ENCODE data around the gene SYNM.

SYNM gene

GRCh38 chr15:99084965-99085364 is 19.9 kb upstream of the SYNM start:
- no peak for DNase-seq (ENCODE audit: low spot score)

DNA sequence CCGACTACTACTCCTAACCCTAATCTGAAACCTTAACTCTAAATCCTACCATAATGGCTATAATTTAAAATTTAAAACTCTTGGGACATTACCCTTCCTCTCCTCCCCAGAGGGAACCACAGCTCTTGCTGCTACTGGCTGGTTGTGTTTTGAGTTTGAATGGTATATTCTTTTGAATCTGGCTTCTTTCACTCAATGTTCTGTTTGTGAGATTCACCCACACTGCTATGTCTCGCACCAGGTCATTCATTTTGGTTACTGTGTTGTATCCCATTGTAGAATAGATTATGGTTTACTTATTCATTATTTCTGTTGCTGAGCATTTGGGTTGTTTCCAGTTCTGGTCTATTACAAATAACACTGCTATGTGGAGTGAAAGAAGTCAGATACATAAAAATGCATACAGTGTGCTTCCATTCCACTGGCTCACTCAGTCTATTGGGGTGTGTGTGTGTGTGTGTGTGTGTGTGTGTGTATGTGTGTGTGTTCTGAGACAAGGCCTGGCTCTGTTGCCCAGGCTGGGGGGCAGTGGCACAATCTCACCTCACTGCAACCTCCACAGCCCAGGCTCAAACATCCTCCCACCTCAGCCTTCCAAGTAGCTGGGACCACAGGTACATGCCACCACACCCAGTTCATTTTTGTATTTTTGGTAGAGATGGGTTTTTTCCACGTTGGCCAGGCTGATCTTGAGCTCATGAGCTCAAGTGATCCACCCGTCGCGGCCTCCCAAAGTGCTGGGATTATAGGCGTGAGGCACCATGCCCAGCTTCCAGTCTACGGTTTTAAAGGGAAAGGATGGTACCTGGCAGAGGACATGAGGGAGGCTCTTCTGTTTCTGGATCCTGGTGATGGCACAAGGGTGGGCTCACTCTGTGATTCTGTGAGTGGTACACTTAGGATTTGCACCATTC is 19.2 kb upstream of the SYNM start:
- DNase-seq (ENCODE audit: low spot score) = no peak

DNA sequence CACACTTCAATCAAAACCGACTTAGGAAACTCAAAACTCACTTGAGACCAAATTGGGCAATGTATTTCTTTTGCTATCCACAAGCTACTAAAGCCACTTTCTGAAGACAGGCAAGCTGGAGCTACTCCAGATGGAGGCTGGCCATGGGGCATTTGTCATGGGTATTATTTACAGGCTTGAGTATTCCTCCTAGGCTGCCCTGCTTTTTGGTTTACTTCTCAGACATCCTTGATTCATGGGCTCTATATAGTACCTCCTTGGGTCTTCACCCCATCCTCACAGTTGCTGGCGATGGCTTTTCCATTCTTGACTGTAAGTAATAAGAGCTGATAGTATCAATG is 18.6 kb upstream of the SYNM start:
- no peak for DNase-seq (ENCODE audit: low spot score)

- DNase-seq (ENCODE audit: low spot score) = no peak
These were observed 17.4 kb upstream of the SYNM start for GRCh38 chr15:99087405-99087943.

DNA sequence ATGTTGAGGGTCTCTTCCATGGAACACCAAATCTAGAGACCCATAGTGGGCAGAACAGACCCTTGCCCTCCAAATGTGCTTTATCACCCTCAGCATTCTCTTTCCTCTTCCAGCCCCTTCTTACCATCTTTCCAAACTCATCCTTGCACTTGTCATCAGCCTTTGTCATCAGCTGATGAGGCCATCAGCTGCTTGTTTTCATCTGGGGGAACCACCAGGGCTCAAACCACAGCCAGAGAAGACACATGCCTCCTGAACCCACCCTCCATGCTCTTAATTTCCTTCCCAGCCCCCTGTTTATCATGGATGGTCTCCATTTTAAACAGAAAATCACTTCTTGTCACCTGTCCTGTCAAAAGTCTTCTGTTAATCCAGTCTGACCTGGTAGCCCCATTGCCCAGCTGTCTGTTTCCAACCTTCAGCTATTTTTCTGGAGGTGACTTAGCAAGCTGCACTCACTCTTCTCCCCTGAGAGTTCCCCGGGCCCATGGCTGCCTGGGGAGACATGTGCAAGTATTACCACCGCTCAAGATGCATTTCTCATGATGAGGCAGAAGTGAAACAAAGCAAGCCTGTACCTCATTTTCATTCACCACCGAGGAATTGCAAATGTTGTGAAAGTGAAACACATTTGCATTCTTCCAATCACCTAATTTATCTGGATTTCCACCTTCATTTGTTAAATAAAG is 14.7 kb upstream of the SYNM start:
- DNase-seq (ENCODE audit: low spot score) = no peak

DNA sequence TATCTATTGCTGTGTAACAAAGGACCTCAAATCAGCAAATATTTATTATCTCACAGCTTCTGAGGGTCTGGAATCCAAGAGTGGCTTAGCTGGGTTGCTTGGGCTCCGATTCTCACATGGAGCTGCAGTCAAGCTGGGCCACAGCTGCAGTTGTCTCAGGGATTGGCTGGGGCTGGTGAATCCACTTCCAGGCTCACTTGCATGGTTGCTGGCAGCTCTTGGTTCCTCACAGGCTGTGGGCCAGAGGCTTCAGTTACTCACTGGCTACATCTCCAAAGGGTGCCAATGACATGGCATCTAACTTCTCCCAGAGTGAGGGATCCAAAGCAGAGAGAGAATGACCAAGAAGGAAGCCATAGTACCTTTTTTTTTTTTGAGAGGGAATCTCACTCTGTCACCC is 13.9 kb upstream of the SYNM start:
- no peak for DNase-seq (ENCODE audit: low spot score)

DNA sequence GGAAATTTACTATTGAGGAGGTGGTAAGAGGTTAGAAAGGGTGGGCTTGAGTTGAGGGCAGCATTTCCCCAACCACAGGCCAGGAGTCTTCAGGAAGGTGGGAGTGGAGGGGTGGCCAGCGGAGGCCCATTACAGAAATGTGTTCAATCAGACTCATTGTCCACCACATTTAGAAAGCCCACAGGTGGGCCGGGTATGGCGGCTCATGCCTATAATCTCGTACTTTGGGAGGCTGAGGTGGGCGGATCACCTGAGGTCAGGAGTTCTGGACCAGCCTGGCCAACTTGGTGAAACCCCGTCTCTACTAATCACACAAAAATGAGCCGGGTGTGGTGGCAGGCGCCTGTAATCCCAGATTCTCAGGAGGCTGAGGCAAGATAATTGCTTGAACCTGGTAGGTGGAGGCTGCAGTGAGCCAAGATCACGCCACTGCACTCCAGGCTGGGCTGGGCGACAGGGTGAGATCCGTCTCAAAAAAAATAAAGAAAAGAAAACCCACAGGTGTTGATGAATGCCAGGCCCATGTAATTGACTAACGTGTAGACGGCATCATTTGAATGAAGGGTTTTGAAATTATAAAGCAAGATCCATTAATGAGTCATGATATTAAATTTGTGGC is 12.2 kb upstream of the SYNM start:
- DNase-seq (ENCODE audit: low spot score) = no peak

- DNase-seq (ENCODE audit: low spot score) = no peak
These were observed 9.3 kb upstream of the SYNM start for GRCh38 chr15:99095626-99096025.

DNA sequence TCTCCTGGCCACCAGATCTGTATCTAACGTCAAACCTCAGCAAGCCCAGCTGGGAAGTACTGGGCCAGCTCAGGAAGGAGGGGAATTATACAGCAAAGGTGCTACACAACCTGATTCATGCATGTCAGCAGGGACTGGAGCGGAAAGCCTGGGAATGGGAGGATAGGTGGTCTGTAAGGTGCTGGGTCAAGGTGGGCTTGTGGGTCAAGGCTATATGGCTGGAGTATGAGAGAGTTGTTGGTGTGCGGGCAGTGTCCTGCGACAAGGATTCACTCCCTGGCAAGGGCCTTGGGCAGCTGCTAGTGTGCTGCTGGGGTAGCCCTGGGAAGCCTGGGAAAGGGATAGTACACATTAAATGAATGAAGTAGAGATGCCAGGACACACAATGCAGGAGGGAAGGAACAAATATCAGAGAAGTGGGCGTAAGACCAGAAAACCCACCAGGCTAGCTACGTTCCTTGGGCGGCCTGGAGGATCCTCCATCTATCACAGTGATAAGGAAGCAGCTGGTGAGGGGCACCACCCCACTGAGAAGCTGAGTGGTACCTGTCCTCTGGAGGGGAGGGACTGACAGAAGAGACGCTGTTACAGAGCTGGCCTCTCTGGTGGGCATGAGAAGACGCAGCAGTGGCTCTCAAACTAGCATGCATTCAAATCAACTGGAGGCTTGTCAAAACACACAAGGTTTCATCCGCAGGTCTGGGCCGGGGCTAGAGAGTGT is 8.5 kb upstream of the SYNM start:
- no peak for DNase-seq (ENCODE audit: low spot score)

GRCh38 chr15:99096894-99097426 is 7.9 kb upstream of the SYNM start:
- no peak for DNase-seq (ENCODE audit: low spot score)

DNA sequence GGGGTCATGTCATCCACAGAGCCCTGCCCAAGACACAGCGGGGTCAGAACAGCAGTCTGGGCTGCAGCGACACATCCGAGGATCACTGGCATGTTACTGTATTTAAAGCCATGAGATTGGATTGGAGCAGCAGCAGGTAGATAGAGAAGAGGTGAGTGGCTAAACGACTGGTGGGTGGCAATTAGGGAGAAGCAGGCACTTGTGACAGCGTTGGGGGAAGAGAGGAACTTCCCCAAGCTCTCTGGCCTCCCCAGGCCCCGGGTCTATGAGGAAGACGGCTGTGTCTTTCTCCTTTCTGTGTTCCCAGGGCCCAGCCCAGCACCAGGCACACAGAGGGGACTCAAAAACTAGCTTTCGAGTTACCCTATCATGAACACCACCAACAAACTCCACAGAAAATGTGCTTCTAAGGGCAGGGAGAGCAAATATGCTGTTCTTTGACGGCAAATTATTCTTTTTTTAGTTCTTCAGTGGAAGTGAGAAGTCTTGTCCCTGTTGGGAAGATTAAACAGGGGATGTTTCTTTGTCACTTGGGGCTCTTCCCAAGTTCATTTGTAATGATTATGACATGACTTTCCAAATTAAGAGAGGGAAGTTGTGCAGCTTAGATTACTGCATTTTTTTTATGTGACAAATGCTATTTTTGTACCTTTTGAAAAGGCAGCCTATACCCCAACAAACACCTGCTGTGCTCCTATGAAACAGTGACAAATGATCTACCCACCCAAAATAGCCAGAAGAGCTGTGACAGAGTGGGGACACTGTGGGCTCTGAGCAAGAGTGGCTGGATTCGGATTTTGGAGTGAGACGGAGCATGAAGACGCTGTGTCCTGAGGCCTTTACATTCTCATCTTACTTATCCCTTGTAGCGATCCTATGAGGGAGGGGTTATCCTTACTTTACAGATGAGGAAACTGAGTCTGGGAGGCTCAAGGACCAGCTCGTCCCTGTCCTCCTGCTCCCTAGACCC is 7.2 kb upstream of the SYNM start:
- DNase-seq (ENCODE audit: low spot score) = no peak

DNA sequence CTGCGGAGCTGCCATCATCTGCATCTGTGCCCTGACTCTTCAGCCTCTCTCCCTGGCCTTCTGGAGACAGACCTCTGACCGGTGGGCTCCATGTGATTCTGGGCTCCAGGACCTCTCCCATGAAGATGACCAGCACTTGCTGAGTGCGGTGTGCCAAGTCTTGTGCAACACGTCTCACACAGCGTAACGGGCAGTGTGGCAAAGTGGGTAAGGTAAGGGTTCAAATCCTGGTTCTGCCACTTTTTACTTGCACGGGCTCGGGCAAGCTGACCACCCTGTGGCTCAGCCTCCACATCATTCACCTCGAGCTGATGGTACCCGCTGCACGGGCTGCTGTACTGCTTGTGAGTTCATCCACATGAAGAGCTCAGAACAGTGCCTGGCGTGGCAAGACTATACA is 6.5 kb upstream of the SYNM start:
- no peak for DNase-seq (ENCODE audit: low spot score)

- no peak for DNase-seq (ENCODE audit: low spot score)
These were observed 5.9 kb upstream of the SYNM start for GRCh38 chr15:99098991-99099390.

GRCh38 chr15:99099661-99100060 is 5.2 kb upstream of the SYNM start:
- no peak for DNase-seq (ENCODE audit: low spot score)

DNA sequence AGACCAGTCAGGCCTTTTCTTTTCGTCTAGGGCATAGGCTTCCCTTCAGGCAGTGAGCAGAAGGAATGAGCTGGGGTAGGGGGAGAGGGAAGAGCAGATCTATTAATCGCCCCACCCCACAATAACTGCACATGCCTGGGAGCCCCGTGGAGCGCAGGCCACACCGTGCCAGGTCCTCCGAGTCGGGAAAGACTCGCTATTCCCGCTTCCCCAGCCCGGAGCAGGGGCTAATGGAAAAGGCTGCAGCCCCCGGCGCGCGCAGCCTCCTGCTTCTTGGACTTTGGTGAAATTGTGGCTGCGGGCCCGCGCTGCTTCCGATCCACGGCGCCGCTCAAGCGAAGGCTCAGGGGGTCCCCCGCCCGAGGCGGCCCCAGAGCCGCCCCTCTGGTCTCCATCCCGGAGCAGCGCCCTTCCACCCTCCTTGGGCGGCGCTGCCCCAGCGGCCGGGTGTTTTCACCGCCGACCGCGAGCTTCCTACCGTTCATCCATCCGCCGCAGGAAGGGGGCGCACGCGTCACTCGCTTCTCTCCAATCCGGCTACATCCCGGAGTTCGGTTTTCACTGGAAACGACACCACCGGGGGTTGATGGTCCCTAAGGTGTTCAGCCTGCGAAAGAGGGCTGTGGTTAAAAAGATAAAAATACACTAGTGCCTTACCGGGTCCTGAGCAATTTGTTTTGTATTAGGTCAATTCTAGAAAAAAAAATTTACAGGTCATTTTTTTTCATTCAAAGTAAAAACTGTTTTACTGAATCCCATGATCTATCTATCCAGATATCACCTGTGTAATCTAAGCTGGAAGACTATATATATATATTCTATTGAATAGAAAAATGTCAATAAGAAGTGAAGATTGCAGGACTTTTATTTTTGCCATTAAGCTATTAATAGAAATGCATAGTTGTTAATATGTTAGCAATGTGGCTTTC is 4.4 kb upstream of the SYNM start:
- peak; percentile 37 for DNase-seq (ENCODE audit: low spot score)

GRCh38 chr15:99101501-99101900 is 3.4 kb upstream of the SYNM start:
- DNase-seq (ENCODE audit: low spot score) = no peak

- DNase-seq (ENCODE audit: low spot score) = no peak
These were observed 2.3 kb upstream of the SYNM start for GRCh38 chr15:99102332-99103235.

- DNase-seq (ENCODE audit: low spot score) = no peak
These were observed 1.6 kb upstream of the SYNM start for GRCh38 chr15:99103279-99103678.

All from CD4-positive, alpha-beta T cell treated with Interleukin-2 at 100 ng/mL for 4 hours (primary cell).